Left ventricle myocardium superior (tissue), 1 donor: Measurements from ENCODE around the gene INPP5E. TPM values are rescaled to one million over a fixed set of nuclear protein-coding genes. Genes with fewer than 3 reads are reported as not detected.
"Not testable (repeated sequence)": the region's sequence is repeated elsewhere in the genome, so short reads cannot be mapped to it uniquely, and the experiment has no call there.

Experiments used
- ATAC-seq: fragments of 200-7000 bp; cut with Tn5 transposase; one replicate; pipeline ENCODE4 v1.9.1; 2020; ENCODE audit warnings: mild to moderate bottlenecking, moderate library complexity
- DNase-seq: peaks from one replicate; pipeline ENCODE4 v3.0.0-alpha.2; 2020
- intact Hi-C: fragments of 100-400 bp; cut with micrococcal nuclease; formaldehyde crosslinking; loops from one replicate; pipeline ENCODE4 v1.11.0; 2022
- total RNA-seq: library from RNA; stranded (reverse); fragmentation: NEBNext Ultra II Directional; extraction: Animal tissue kit (Norgen Biotek cat#: 25700); gene quantifications from one replicate; pipeline ENCODE4 v1.2.1, GENCODE V29; 2021
- donor health status: DM: no; HTN: yes; CAD: no; lungs with severe emphysema.

INPP5E gene
- total RNA-seq, 1 donor from 2014 or later = 12.1 TPM

DNA sequence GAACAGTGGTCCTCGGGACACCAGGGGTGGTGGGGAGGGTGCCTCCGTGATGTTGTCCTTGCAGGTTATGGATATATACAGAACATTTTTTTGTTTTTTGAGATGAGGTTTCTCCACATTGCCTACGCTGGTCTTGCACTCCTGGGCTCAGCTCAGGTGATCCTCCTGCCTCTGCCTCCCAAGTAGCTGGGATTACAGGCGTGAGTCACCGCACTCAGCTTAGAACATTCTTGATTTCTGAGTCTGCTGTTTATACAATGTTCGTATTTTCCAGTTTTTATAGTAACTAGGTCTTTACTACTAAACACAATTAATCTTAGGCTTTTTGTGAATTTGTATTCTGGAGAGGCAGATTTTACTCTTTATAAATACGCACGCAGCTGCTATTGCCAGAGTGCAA is 23.2 kb downstream of the INPP5E start:
- intact Hi-C loops = no loop called here
- DNase-seq = no peak
- ATAC-seq = no peak

- DNase-seq (no peak), ATAC-seq (no peak)
- intact Hi-C loops = no loop called here
Measured at GRCh38 chr9:136412962-136413361, 26.7 kb downstream of the INPP5E start.

DNA sequence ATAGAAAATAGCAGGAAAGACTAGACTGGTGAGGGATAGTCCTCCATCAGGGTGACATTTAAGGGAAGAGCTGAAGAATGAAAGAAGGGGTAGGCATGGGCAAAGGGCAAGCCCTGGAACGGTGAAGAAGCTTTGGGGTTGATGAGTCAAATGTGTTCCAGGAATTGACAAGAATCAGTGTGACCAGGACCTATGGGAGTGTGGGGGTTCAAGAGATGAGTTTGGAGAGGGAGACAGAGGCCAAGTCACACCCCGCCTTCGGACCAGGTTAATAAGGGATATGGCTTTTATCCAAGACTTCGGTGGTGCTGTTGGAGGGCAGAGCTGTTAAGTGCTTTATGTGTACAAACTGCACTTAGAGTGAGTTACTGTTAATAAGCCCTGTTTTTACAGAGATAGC is 28.3 kb downstream of the INPP5E start:
- DNase-seq = no peak
- no peak for ATAC-seq
- intact Hi-C loops = no loop called here

DNA sequence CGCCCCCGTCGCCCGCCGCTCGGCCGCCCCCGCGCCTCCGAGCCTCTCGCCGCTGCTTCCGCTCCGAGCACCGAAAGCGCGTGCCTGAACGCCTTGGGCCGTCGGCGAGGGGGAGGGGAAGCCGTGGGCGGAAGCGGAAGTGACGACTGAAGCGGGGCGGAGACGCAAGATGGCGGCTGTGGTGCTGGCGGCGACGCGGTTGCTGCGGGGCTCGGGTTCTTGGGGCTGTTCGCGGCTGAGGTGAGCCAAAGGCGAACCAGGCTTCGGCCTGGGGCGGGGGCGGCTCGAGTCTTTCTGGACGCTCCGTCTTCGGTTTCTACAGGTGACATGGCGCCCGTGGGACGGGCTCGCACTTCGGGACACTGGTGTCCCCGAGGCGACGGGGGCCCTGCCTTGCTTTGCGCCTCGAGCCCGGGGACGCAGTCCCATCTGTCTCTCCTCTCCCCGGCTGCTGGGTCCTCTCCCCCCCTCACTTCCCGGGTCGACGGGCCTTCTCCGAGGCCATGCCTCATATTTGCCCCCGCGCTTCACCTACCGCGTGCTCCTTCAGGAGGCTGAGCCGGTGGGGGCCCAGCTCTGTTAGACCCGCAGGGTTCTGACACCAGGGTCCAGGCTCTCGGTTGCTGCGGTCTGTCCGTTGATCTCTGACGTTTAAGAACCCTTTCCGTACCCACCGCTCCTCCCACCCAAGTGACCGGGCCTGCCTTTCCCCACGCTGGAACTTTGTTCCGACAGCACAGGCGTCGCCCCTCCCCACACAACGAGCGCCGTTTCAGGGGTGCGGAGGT is 29.0 kb downstream of the INPP5E start, which contains the start of the genes ENTR1 and PMPCA:
Gene ENTR1, minus strand, starts transcription at position 115 of the 788 bp plus-strand sequence. CDS start 217 bp downstream, outside the sequence.
Gene PMPCA, plus strand, starts transcription at position 159 of the 788 bp plus-strand sequence. Its CDS starts 11 bp downstream, at position 170.
- intact Hi-C loops = no loop called here
- ATAC-seq = peak; percentile 93

DNA sequence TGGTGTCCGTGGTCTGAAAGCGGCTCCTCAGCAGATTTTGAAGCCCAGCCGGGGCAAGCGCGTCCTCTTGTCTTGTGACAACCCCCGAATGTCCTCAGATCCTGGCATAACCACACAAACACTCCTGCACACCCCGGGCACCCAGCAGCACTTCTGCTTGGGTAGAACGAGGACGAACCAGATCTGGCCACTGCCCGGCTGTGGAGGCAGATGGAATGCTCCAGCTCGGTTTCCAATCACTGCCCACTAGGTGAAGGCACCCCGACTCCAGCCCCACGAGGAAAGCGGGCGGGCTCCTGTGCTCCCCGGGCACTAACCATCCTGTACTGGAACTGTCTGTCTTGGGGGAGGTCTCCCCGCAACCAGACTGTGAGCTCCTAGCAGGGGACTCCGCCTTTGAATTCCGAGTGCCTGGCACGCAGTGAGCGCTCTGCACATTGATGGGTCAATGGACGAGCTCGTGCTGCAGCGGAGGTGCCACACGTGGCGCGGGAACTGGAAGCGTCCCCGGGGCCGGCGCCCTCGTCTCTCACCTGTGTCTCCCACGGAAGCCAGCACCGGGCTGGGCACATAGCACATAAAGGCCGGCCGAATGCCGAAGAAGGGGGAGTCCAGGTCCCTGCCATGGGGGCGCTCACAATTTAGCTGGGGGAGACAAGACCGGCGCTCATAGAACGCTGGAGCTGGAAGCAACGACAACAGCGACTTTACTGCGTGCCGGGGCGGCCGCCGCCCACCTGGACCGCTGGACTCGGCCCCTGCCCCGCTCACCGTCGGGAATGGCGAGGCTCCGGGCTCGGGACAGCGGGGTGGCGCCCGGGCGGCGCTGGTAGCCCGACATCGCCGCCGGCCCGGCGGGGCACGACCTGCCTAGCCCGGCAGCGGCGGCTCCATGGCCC is 29.8 kb downstream of the INPP5E start:
- no peak for DNase-seq
- intact Hi-C loops = no loop called here
- ATAC-seq = peak; percentile 6

More for the DNA sequence above, 29.0 kb downstream of the INPP5E start, which contains the start of the genes ENTR1 and PMPCA:
- peak; percentile 96 for DNase-seq

- intact Hi-C loops = no loop called here
- ATAC-seq (no peak), DNase-seq (no peak)
Measured at GRCh38 chr9:136407911-136408310, 31.7 kb downstream of the INPP5E start.

DNA sequence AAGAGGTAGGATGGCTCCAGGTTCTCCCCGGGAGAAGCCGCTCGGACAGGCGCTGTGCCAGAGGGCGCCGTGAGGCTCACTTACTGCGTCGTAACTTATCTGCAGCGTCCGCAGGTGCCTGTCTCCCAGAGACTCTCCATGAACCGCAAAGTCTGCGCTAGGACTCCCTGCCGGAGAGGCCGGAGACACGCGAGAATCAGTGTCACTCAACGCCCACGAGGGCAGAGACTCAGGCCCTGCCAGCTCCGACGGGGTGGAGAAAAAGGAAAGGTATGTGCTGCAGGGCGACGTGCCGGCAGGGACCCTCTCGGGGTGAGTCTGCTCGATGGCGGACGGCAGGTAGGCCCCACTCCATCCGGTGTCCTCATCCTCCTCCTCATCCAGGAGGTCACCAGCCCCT is 32.6 kb downstream of the INPP5E start:
- intact Hi-C loops, DNase-seq, ATAC-seq: not testable (repeated sequence)

- intact Hi-C loops, ATAC-seq, DNase-seq: not testable (repeated sequence)
Measured at GRCh38 chr9:136405904-136406303, 33.7 kb downstream of the INPP5E start.

- ATAC-seq (no peak), DNase-seq (no peak)
- intact Hi-C loops = no loop called here
Measured at GRCh38 chr9:136405481-136405880, 34.2 kb downstream of the INPP5E start.

GRCh38 chr9:136404801-136405136 is 34.9 kb downstream of the INPP5E start:
- ATAC-seq = no peak
- DNase-seq = no peak
- intact Hi-C loops = no loop called here

- no peak for ATAC-seq
- no peak for DNase-seq
- intact Hi-C loops = no loop called here
Measured at GRCh38 chr9:136403915-136404800, 35.5 kb downstream of the INPP5E start.

- ATAC-seq (no peak), DNase-seq (no peak)
- intact Hi-C loops = no loop called here
Measured at GRCh38 chr9:136403538-136403914, 36.1 kb downstream of the INPP5E start.

GRCh38 chr9:136402067-136402466 is 37.6 kb downstream of the INPP5E start:
- intact Hi-C loops = no loop called here
- ATAC-seq (no peak), DNase-seq (no peak)

- DNase-seq = no peak
- intact Hi-C loops = no loop called here
- no peak for ATAC-seq
Measured at GRCh38 chr9:136401173-136401922, 38.3 kb downstream of the INPP5E start.

GRCh38 chr9:136400038-136400834 is 39.4 kb downstream of the INPP5E start, which contains the start of gene SNAPC4:
Gene SNAPC4 (minus strand): TSS chr9:136400170. CDS start chr9:136398428, 1,742 bp downstream.
- peak; percentile 94 for ATAC-seq
- intact Hi-C loops = no loop called here
- peak; percentile 95 for DNase-seq

- ATAC-seq = peak; percentile 6
- intact Hi-C loops = no loop called here
- DNase-seq = no peak
Measured at GRCh38 chr9:136399176-136400037, 40.2 kb downstream of the INPP5E start.

DNA sequence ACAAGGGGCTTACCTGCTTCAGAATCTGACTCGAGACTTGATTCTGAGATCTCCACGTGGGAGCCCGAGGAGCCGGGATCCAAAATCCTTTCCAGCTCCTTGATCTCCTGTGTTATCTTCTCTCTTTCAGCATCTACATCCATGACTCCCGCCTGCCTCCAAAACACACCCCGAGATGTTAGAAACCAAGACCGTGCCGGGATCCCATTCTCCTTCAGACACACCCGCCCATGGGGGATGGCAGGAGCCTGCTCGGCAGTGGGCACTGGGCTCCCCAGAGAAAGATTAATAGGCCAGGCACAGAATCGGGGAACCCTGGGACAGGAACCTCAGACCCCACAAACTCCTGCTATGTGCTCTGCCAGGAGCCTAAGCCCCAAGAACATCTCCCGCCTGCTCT is 41.4 kb downstream of the INPP5E start:
- intact Hi-C loops = no loop called here
- ATAC-seq = no peak

More for the DNA sequence above, 41.4 kb downstream of the INPP5E start:
- no peak for DNase-seq
